ENCODE measurements around the gene ADH7. TPM values are rescaled to one million over a fixed set of nuclear protein-coding genes. Genes with fewer than 3 reads are reported as not detected.

Gene ADH7
- total RNA-seq (2022; extraction: Qiagen RNA extraction; ENCODE audit: low read depth), result not detected in 5 replicates

DNA sequence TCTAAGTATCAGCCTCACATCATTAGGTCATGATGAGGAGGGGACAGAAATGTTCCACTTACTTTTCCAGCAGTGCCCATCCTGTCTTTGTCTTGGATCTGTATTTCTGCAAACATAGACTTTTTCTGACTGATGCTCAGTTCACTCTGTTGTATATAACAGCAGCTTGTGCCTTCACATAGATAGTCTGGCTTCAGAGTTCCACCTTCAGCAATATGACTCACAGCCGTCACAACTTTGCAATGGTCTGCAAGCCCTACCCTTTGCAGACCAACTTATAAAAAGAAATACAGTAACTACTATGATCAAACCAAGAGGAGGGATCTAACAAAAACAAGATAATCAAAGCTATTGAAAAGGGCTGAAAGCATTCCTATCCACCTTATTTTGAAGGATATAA, at the start of gene ADH7:
Gene ADH7 (minus strand): TSS at position 189 of the 400 bp plus-strand sequence. CDS start 109 bp downstream, at position 80.

Other genes with a start within 250 kb of the ADH7 start
- 0.05 to 0.07 TPM in 2 of 5 replicates, not detected in the others for gene ADH6, start 216.1 kb downstream of the ADH7 start, total RNA-seq (2022; extraction: Qiagen RNA extraction; ENCODE audit: low read depth)
- gene ADH1A, start 144.4 kb downstream of the ADH7 start, total RNA-seq (2022; extraction: Qiagen RNA extraction; ENCODE audit: low read depth), result not detected in 5 replicates
- gene ADH1B, start 113.9 kb downstream of the ADH7 start, total RNA-seq (2022; extraction: Qiagen RNA extraction; ENCODE audit: low read depth), result not detected in 5 replicates
- not detected in 5 replicates for gene ADH1C, start 82.6 kb downstream of the ADH7 start, total RNA-seq (2022; extraction: Qiagen RNA extraction; ENCODE audit: low read depth)
- not detected in 5 replicates for gene C4orf17, start 75.7 kb upstream of the ADH7 start, total RNA-seq (2022; extraction: Qiagen RNA extraction; ENCODE audit: low read depth)
- gene TRMT10A, start 128.7 kb upstream of the ADH7 start, total RNA-seq (2022; extraction: Qiagen RNA extraction; ENCODE audit: low read depth), result 2.9 to 4.5 TPM (median 3.5 TPM) in 5 replicates
- gene MTTP, start 139.5 kb upstream of the ADH7 start, total RNA-seq (2022; extraction: Qiagen RNA extraction; ENCODE audit: low read depth), result 0.05 TPM in 1 of 5 replicates, not detected in the others
- gene C4orf54, start 222.5 kb upstream of the ADH7 start, total RNA-seq (2022; extraction: Qiagen RNA extraction; ENCODE audit: low read depth), result not detected in 5 replicates